HG03025 (cell line): Measurements from ENCODE around the gene NAB2.
"Not testable (repeated sequence)": the region's sequence is repeated elsewhere in the genome, so short reads cannot be mapped to it uniquely, and the experiment has no call there.

ENCODE experiments used
- ATAC-seq: cut with Tn5 transposase; IDR thresholded peaks from one replicate; pipeline ENCODE4 v1.9.1; 2021; ENCODE audit warnings: mild to moderate bottlenecking, moderate library complexity; ENCODE audit not compliant: unreplicated experiment, low FRiP score

Gene NAB2

GRCh38 chr12:57063991-57064685 is 24.8 kb upstream of the NAB2 start:
- no peak for ATAC-seq

- no peak for ATAC-seq
Observed at GRCh38 chr12:57066245-57066644, 22.7 kb upstream of the NAB2 start.

- no peak for ATAC-seq
Observed at GRCh38 chr12:57069523-57069922, 19.4 kb upstream of the NAB2 start.

GRCh38 chr12:57072661-57073060 is 16.3 kb upstream of the NAB2 start:
- no peak for ATAC-seq

GRCh38 chr12:57073566-57074450 is 15.1 kb upstream of the NAB2 start:
- ATAC-seq = not testable (repeated sequence)

GRCh38 chr12:57078519-57079404 is 10.2 kb upstream of the NAB2 start, which contains the start of gene NEMP1:
TSS of gene NEMP1 (minus strand) at chr12:57078791. CDS start at chr12:57078745, 46 bp downstream.
- ATAC-seq = peak; percentile 98

- ATAC-seq = no peak
Observed at GRCh38 chr12:57079821-57080220, 9.1 kb upstream of the NAB2 start.

- no peak for ATAC-seq
Observed at GRCh38 chr12:57080855-57081254, 8.1 kb upstream of the NAB2 start.

- ATAC-seq = no peak
Observed at GRCh38 chr12:57085999-57086492, 2.9 kb upstream of the NAB2 start.

- ATAC-seq = no peak
Observed at GRCh38 chr12:57086493-57087009, 2.4 kb upstream of the NAB2 start.

GRCh38 chr12:57087010-57087690 is 1.8 kb upstream of the NAB2 start:
- peak; percentile 31 for ATAC-seq

- peak; percentile 25 for ATAC-seq
Observed at GRCh38 chr12:57087691-57088353, 1.1 kb upstream of the NAB2 start.

- no peak for ATAC-seq
Observed at GRCh38 chr12:57089271-57090245, 644 bp downstream of the NAB2 start.

- ATAC-seq = no peak
Observed at GRCh38 chr12:57090490-57090889, 1.6 kb downstream of the NAB2 start.

GRCh38 chr12:57090924-57091637 is 2.2 kb downstream of the NAB2 start:
- no peak for ATAC-seq

- ATAC-seq = no peak
Observed at GRCh38 chr12:57091638-57092528, 3.0 kb downstream of the NAB2 start.

GRCh38 chr12:57092529-57092862 is 3.6 kb downstream of the NAB2 start:
- ATAC-seq = no peak
